A549 (cell line): Measurements from ENCODE around the gene BCR. TPM values are rescaled to one million over a fixed set of nuclear protein-coding genes. Genes with fewer than 3 reads are reported as not detected.

ENCODE experiments used
- ATAC-seq, 2 experiments: fragments of 200-7000 bp in 1 of 2; fragments of >200 bp in 1 of 2; cut with Nextera tagmentation in 1 of 2; cut with Tn5 transposase in 1 of 2; 3 replicates each; pipeline versions ENCODE4 v1.8.0 to v1.9.1; 2018 to 2020; ENCODE audit warnings: mild to moderate bottlenecking in 1 of 2, moderate library complexity in 1 of 2
- CTCF ChIA-PET: fragments of 300-600 bp; sonication (Branson Sonifier 250); formaldehyde crosslinking; extraction: SDS; loops from one replicate; lab custom pipeline; 2021; ENCODE audit warnings: antibody characterized with exemption, inconsistent platforms; lab: Yijun Ruan, JAX
- POLR2A ChIA-PET: fragments of 350-600 bp; formaldehyde crosslinking; extraction: SDS; loops from one replicate; lab custom pipeline; 2021; ENCODE audit warnings: antibody characterized with exemption, inconsistent platforms; lab: Yijun Ruan, JAX
- DNase-seq, 2 experiments: peaks; one replicate each; pipeline versions ENCODE4 v3.0.0 to v3.0.0-alpha.2; 2011 to 2016; ENCODE audit warnings: low read depth in 1 of 2, low spot score in 1 of 2
- FAIRE-seq: peaks from 2 replicates; lab custom pipeline; 2011; peaks lifted over from hg19 to GRCh38; lab: Jason Lieb, UNC
- H3K27ac ChIP-seq, 2 experiments: fragments of >200 bp; sonication (Bioruptor Twin); formaldehyde crosslinking; 3 replicates each; pipeline ENCODE4 v1.5.1; 2016 to 2017
- H3K4me1 ChIP-seq: fragments of >200 bp; sonication (Bioruptor Twin); formaldehyde crosslinking; 3 replicates; pipeline ENCODE4 v1.6.1; 2016
- H3K4me2 ChIP-seq: fragments of >200 bp; sonication (Bioruptor Twin); formaldehyde crosslinking; 3 replicates; pipeline ENCODE4 v1.6.1; 2016
- H3K4me3 ChIP-seq: fragments of >200 bp; sonication (Bioruptor Twin); formaldehyde crosslinking; 3 replicates; pipeline ENCODE4 v1.5.1; 2016
- H3K9me3 ChIP-seq: fragments of >200 bp; sonication (Bioruptor Twin); formaldehyde crosslinking; 3 replicates; pipeline ENCODE4 v1.6.1; 2016
- BHLHE40 ChIP-seq: IDR thresholded peaks from 2 replicates; pipeline ENCODE4 v1.6.1; 2012; ENCODE audit warnings: low read depth, low read length, inconsistent platforms
- CHD4 ChIP-seq: fragments of 200-600 bp; sonication (generic); IDR thresholded peaks from 2 replicates; pipeline ENCODE4 v1.6.1; 2016; ENCODE audit warnings: antibody characterized with exemption, mild to moderate bottlenecking, borderline replicate concordance
- EHMT2 ChIP-seq: fragments of 200-600 bp; sonication (generic); IDR thresholded peaks from 2 replicates; pipeline ENCODE4 v1.6.1; 2016; ENCODE audit warnings: antibody characterized with exemption, low read depth, mild to moderate bottlenecking, moderate library complexity
- FOSL2 ChIP-seq, 2 experiments: fragments of 450-650 bp in 1 of 2; fragments of >200 bp in 1 of 2; sonication (Bioruptor Twin) in 1 of 2; formaldehyde crosslinking; IDR thresholded peaks; 2 replicates each; pipeline versions ENCODE4 v1.5.0 to v1.6.1; 2016 to 2020; ENCODE audit warnings: mild to moderate bottlenecking in 1 of 2, moderate library complexity in 1 of 2
- HOXB13 ChIP-seq: fragments of 250-450 bp; sonication (Bioruptor Pico); IDR thresholded peaks from 2 replicates; pipeline ENCODE4 v1.5.0; 2020; ENCODE audit warnings: low read depth, mild to moderate bottlenecking, moderate library complexity
- JUNB ChIP-seq: fragments of >200 bp; sonication (Bioruptor Twin); formaldehyde crosslinking; IDR thresholded peaks from 2 replicates; pipeline ENCODE4 v1.6.1; 2016
- NFE2L2 ChIP-seq: fragments of 150-350 bp; conservative IDR thresholded peaks from 2 replicates; pipeline ENCODE4 v1.6.1; 2014; ENCODE audit warnings: low read length
- PHF8 ChIP-seq: fragments of 200-600 bp; sonication (generic); IDR thresholded peaks from 2 replicates; pipeline ENCODE4 v1.6.1; 2016; ENCODE audit warnings: low read depth, mild to moderate bottlenecking, antibody characterized with exemption, moderate library complexity, borderline replicate concordance
- POLR2A ChIP-seq: IDR thresholded peaks from 2 replicates; pipeline ENCODE4 v1.6.1; 2012; ENCODE audit warnings: mild to moderate bottlenecking, low read length
- POLR2AphosphoS2 ChIP-seq: conservative IDR thresholded peaks from 2 replicates; pipeline ENCODE4 v1.6.1; 2012; ENCODE audit warnings: low read length, improper control_type of control experiment, inconsistent platforms
- RAD21 ChIP-seq, 2 experiments: fragments of >200 bp in 1 of 2; sonication (Bioruptor Twin) in 1 of 2; formaldehyde crosslinking in 1 of 2; IDR thresholded peaks in 1 of 2; conservative IDR thresholded peaks in 1 of 2; 2 replicates in 1 of 2; 3 replicates in 1 of 2; pipeline ENCODE4 v1.6.1; 2012 to 2018; ENCODE audit warnings: inconsistent platforms in 1 of 2
- RCOR1 ChIP-seq: fragments of 150-350 bp; IDR thresholded peaks from 2 replicates; pipeline ENCODE4 v1.6.1; 2014; ENCODE audit warnings: antibody characterized with exemption, low read length, low read depth
- SMC3 ChIP-seq: fragments of >200 bp; sonication (Bioruptor Twin); formaldehyde crosslinking; IDR thresholded peaks from 3 replicates; pipeline ENCODE4 v1.6.1; 2018; ENCODE audit warnings: inconsistent platforms
- SREBF2 ChIP-seq: fragments of 450-650 bp; IDR thresholded peaks from 2 replicates; pipeline ENCODE4 v1.6.1; 2014; ENCODE audit warnings: mild to moderate bottlenecking, moderate library complexity
- TFCP2L1 ChIP-seq: fragments of 250-450 bp; sonication (Bioruptor Pico); IDR thresholded peaks from 2 replicates; pipeline ENCODE4 v1.5.0; 2021; ENCODE audit warnings: mild to moderate bottlenecking
- TP53 ChIP-seq: fragments of 250-450 bp; sonication (Bioruptor Pico); IDR thresholded peaks from 2 replicates; pipeline ENCODE4 v1.5.0; 2021; ENCODE audit warnings: mild to moderate bottlenecking, moderate library complexity
- ZC3H11A ChIP-seq: fragments of 450-650 bp; IDR thresholded peaks from 2 replicates; pipeline ENCODE4 v1.6.1; 2014; ENCODE audit warnings: antibody characterized with exemption, mild to moderate bottlenecking
- ZNF302 ChIP-seq: fragments of 250-450 bp; sonication (Bioruptor Pico); IDR thresholded peaks from 2 replicates; pipeline ENCODE4 v1.9.0; 2021; ENCODE audit warnings: inconsistent platforms, mild to moderate bottlenecking, moderate library complexity
- ZSCAN20 ChIP-seq: fragments of 250-450 bp; sonication (Bioruptor Pico); IDR thresholded peaks from 2 replicates; pipeline ENCODE4 v1.8.0; 2022; ENCODE audit warnings: mild to moderate bottlenecking, moderate library complexity
- WGBS: methylation state at CpG from one replicate; pipeline ENCODE4 v1.1.6; 2017; ENCODE audit errors: missing lambda C conversion rate; 5-methylcytosine and 5-hydroxymethylcytosine counted together
- polyA plus RNA-seq, 4 experiments: library from polyadenylated mRNA; depleted of rRNA in 3 of 4; stranded (reverse); fragments of >200 nt; fragmentation: RNase III in 1 of 4; extraction: RNeasy Plus Mini Kit Qiagen cat#74134 plus additional on column Dnase treatment in 1 of 4; gene quantifications; 2 replicates in 3 of 4; 3 replicates in 1 of 4; pipeline ENCODE4 v1.2.3, GENCODE V29; 2011 to 2017
- TF ChIP-seq, protein P1 (sequence below): fragments of >200 bp; sonication (Bioruptor Twin); formaldehyde crosslinking; IDR thresholded peaks from 2 replicates; pipeline ENCODE4 v1.6.1; 2016
- TF ChIP-seq, protein P2 (sequence below): fragments of >200 bp; sonication (Bioruptor Twin); formaldehyde crosslinking; IDR thresholded peaks from 3 replicates; pipeline ENCODE4 v1.6.1; 2016
- TF ChIP-seq, protein P3 (sequence below): fragments of 450-650 bp; IDR thresholded peaks from 2 replicates; pipeline ENCODE4 v1.6.1; 2014; ENCODE audit warnings: antibody characterized with exemption
- TF ChIP-seq, protein P4 (sequence below): fragments of 150-350 bp; IDR thresholded peaks from 2 replicates; pipeline ENCODE4 v1.6.1; 2014; ENCODE audit warnings: low read depth, mild to moderate bottlenecking, low read length

The BCR gene
- polyA plus RNA-seq, 2 of the 4 experiments (the other 2 are of a cell fraction) = 14.7 to 16.4 TPM

DNA sequence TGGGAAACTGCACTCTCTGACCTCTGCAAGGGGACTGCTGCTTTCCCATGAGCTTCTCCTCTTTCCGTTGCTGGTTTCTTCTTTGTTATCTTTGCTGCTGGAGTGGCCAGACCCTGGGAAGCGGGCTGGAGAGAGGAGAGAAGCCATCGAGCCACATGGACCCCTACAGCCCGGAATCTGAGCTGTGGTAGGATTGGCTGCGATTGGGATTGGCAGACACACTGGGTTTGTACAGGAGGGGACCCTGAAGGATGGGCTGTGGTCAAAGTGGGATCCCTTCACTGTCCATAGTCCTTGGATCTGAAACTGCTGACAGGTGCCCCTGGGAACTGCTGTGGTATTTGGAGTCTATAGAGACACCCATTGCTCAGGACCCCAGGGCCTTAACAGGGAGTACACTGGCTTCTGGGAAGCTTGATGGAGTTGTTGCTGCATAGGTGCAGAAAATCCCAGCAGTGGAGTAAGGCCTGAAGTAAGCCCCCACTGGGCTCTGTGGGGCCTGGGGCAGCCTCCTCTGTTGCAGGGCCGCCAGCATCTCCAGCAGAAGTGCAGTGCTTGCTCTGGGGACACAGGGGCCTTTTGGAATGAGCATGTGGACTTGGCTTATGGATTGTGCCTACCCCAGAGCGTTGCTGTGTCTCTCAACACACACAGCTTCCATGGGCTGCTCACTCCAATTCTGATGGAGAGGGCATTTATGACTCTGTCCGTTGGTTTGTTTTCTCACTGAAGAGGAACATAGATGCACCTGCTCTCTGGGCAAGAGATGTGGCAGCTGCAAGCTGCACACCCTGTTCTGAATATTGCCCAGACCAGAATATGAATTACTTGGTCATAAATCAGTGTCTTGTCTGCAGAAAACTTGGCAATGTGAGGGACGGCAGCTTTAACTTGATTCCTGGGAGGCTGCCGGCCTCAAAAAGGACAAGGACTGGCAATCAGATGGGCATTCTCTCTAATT, 32.0 kb downstream of the BCR start:
- 83% methylated on average over 9 of the region's 10 CpGs for WGBS
- CTCF ChIA-PET = interaction anchor here (0.5 to 1.6 kb wide), 4 partner anchors 19 to 83 kb away, joined by 3 to 6 read pairs (median 3); no protein-coding TSS in a partner anchor
- ATAC-seq = no peak

DNA sequence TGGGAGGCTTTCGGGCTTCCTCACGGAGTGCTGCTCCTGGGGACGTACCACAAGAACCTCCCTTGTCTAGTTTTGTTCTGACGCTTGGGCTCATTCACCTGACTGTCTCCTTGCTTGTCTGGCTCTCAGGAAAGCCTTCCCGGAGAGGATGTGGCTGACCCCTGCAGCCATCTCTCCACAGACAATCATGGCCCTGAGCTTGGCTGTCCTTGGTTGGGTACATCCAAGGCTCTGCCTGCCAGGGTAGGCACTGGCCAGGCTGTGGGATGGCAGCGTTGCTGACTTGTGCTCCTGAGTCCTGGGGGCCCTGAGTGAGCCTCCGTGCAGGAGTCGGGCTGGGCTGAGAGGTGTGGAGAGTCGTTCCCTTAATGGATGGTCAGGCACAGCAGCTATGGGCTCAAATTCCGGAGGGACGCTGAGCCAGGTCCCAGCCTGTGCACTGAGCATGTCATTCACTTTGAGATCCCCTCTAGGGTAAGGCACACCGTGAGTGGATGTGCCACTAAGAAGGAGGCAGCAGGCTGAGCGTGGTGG, 32.8 kb downstream of the BCR start:
- no peak for FAIRE-seq
- CTCF ChIA-PET = interaction anchor here (1.0 to 1.2 kb wide), 2 partner anchors 19 to 20 kb away, joined by 3 read pairs; no protein-coding TSS in a partner anchor
- 85% methylated on average over 7 of the region's 13 CpGs for WGBS

More for the DNA sequence above, 32.0 kb downstream of the BCR start:
- FAIRE-seq = no peak
- H3K4me2 ChIP-seq = no peak overlapping the region
- DNase-seq = no peak
- TF ChIP-seq, protein P1, sequence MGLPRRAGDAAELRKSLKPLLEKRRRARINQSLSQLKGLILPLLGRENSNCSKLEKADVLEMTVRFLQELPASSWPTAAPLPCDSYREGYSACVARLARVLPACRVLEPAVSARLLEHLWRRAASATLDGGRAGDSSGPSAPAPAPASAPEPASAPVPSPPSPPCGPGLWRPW = no peak
- TF ChIP-seq TP53 (CRISPR knock-in tag) (no peak), ZNF302 (no peak)
- TF ChIP-seq, all 56 proteins: peak for 0
- H3K4me3 ChIP-seq = no peak overlapping the region
- no peaks in the 10 kb centered on the region for H3K4me1 ChIP-seq
- H3K27ac ChIP-seq = no peak overlapping the region
- POLR2A ChIA-PET = no interaction called here
- no peaks in the 10 kb centered on the region for H3K9me3 ChIP-seq

DNA sequence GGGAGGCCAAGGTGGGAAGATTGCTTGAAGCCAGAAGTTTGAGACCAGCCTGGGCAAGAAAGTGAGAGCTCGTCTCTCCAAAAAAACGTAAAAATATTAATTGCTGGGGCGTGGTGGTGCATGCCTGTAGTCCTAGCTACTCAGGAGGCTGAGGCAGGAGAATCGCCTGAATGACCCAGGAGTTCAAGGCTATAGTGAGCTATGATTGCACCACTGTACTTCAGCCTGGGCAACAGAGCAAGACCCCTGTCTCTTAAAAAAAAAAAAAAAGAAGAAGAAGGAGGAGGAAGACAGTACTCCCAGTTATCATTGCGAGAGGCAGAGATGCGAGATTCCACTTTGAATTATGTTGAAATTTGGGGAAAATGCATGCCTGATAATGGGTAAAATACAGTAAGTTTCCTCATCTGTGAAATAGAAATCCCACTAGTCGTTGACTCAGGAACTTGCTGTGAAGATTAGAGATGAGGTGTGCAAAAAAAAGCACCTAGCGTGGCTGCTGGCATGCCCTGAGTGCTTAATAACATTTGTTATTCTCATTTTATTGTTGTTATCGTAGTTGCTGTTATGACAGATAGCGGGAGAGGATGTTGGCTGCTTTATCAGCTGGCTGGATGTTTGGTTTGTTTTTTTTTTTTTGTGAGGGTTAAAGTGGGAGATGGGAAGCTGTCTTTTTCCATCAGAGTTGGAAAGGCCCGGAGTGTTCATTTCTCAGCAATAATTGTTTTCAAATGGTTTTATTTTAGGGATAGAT, 33.4 kb downstream of the BCR start:
- CTCF ChIA-PET = interaction anchor here (1.0 kb wide), 1 partner anchor 21 kb away, joined by 3 read pairs; no protein-coding TSS in a partner anchor
- ATAC-seq = no peak
- H3K4me3 ChIP-seq = no peak overlapping the region
- no peaks in the 10 kb centered on the region for H3K9me3 ChIP-seq
- POLR2A ChIA-PET = no interaction called here
- DNase-seq = no peak
- no peak overlapping the region for H3K27ac ChIP-seq
- H3K4me2 ChIP-seq = no peak overlapping the region
- WGBS = 89% methylated on average over 11 of the region's 11 CpGs
- no peak for FAIRE-seq
- no peaks in the 10 kb centered on the region for H3K4me1 ChIP-seq
- TF ChIP-seq HOXB13 = no peak
- no peak for TF ChIP-seq PHF8
- no peak for TF ChIP-seq CHD4
- no peak for TF ChIP-seq RCOR1
- TF ChIP-seq, protein P2, sequence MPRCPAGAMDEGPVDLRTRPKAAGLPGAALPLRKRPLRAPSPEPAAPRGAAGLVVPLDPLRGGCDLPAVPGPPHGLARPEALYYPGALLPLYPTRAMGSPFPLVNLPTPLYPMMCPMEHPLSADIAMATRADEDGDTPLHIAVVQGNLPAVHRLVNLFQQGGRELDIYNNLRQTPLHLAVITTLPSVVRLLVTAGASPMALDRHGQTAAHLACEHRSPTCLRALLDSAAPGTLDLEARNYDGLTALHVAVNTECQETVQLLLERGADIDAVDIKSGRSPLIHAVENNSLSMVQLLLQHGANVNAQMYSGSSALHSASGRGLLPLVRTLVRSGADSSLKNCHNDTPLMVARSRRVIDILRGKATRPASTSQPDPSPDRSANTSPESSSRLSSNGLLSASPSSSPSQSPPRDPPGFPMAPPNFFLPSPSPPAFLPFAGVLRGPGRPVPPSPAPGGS = no peak
- TF ChIP-seq RAD21 (conservative IDR thresholded peaks at IDR 0.05 in 1 of 2, IDR thresholded peaks at IDR 0.05 in 1 of 2) = no peak
- no peak for TF ChIP-seq ZC3H11A
- TF ChIP-seq EHMT2 = no peak
- TF ChIP-seq, protein P3, sequence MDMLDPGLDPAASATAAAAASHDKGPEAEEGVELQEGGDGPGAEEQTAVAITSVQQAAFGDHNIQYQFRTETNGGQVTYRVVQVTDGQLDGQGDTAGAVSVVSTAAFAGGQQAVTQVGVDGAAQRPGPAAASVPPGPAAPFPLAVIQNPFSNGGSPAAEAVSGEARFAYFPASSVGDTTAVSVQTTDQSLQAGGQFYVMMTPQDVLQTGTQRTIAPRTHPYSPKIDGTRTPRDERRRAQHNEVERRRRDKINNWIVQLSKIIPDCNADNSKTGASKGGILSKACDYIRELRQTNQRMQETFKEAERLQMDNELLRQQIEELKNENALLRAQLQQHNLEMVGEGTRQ = no peak
- TF ChIP-seq, protein P1 = no peak
- TF ChIP-seq SREBF2 = no peak
- TF ChIP-seq ZSCAN20 (CRISPR knock-in tag) = no peak
- TF ChIP-seq POLR2AphosphoS2 = no peak
- TF ChIP-seq, protein P4, sequence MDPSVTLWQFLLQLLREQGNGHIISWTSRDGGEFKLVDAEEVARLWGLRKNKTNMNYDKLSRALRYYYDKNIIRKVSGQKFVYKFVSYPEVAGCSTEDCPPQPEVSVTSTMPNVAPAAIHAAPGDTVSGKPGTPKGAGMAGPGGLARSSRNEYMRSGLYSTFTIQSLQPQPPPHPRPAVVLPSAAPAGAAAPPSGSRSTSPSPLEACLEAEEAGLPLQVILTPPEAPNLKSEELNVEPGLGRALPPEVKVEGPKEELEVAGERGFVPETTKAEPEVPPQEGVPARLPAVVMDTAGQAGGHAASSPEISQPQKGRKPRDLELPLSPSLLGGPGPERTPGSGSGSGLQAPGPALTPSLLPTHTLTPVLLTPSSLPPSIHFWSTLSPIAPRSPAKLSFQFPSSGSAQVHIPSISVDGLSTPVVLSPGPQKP = no peak
- TF ChIP-seq BHLHE40 = no peak
- TF ChIP-seq, all 56 proteins: peak for 0

More for the DNA sequence above, 32.8 kb downstream of the BCR start:
- H3K4me2 ChIP-seq = no peak overlapping the region
- no peak overlapping the region for H3K4me3 ChIP-seq
- H3K27ac ChIP-seq = no peak overlapping the region
- no peaks in the 10 kb centered on the region for H3K9me3 ChIP-seq
- DNase-seq = no peak
- POLR2A ChIA-PET = no interaction called here
- TF ChIP-seq TFCP2L1 (no peak), BHLHE40 (no peak), NFE2L2 (no peak), FOSL2 (IDR thresholded peaks at IDR 0.05) (no peak), FOSL2 (CRISPR knock-in tag; IDR thresholded peaks at IDR 0.05) (no peak), POLR2A (no peak), SREBF2 (no peak), SMC3 (no peak), JUNB (no peak)
- TF ChIP-seq, protein P1 = no peak
- ATAC-seq = no peak
- no peaks in the 10 kb centered on the region for H3K4me1 ChIP-seq
